Measurements from ENCODE around the gene CCDC85B.

- TF ChIP-seq CTCF (IDR thresholded peaks at IDR 0.05) (no peak), POLR2A (IDR thresholded peaks at IDR 0.05) (no peak)
Measured at GRCh38 chr11:65912845-65913244, 22.4 kb downstream of the CCDC85B start.

Data from body of pancreas (tissue), 4 donors.